ENCODE results near the gene CXCL9. TPM values are rescaled to one million over a fixed set of nuclear protein-coding genes. Genes with fewer than 3 reads are reported as not detected.
"Not testable (repeated sequence)": the region's sequence is repeated elsewhere in the genome, so short reads cannot be mapped to it uniquely, and the experiment has no call there.

Gene CXCL9
- polyA plus RNA-seq (2013, experiment 1 of 2; ENCODE audit: insufficient read length) = not detected
- polyA plus RNA-seq (2013, experiment 2 of 2; ENCODE audit: insufficient read length) = not detected

DNA sequence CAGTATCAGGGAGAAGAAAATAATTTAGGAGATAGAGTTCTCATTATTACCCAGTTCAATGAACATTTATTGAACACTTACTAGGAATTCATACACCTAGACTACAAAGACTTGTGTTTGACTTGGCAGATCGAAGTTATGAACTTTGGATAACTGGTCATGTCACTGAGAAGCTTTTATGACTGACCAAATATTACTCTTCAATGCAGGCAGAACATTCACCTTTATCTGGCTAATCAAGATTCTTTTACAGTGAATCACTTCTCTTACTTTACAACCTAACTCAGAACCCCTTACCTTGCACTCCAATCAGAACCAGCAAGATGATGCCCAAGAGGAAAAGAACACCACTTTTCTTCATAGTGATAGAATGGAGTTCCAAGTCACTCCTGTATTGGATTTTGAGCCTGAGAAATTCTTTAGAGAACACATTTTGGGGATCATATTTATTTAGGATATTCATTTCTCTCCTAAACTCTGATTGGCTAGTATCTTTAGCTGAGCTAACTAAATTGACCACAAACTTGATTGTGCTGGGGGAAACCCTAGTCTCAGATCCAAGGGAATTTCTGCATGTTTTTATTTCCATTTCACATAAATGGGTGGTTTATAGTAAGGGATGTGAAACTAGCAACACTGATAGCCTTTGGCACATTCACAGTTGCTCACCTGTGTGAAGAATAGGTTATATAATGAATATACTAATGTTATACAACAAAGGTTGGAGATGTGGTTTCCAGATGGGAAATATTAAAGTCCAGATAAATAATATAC lies at the start of gene CXCL9:
CXCL9 (minus strand) TSS at position 421 of the 774 bp plus-strand sequence; CDS start at position 361, 60 bp downstream.
- no peak for DNase-seq

DNA sequence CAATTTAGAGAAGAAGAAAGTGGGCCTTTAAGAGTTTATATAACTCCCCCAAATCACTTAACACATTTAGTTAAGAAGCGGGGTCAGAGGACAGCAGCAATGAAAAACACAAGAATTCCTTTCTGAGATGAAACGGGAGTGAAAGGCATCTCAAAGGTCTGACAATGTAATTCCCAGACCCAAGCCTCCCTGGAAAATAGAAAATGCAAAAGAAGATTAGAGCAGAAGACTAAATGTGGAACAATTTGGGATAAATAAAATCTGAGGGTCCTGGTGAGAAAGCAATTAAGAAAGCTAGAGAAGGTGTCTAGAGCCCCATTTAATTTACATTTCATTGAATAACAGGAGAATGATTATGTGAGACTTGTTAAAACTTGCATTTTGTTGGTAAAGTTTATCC lies 48.1 kb upstream of the CXCL9 start:
- DNase-seq = no peak

DNA sequence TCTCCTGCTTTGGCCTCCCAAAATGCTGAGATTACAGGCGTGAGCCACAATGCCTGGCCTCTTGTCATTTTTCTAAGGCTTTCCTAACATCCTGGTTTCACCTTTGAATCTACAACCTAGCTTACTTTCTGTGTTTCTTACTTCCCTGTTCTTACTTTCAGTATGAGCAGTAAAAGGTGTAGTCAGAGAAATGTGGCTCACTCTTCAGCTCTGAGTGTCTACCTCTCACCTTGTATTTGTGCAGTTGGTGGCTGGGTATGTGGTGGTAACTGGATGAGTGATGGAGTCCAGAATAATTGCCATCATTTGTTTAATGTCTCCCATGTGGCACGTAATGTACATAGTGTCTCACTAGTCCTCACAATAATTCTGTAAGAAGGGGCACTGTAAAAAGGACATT lies 47.7 kb upstream of the CXCL9 start:
- no peak for DNase-seq

DNA sequence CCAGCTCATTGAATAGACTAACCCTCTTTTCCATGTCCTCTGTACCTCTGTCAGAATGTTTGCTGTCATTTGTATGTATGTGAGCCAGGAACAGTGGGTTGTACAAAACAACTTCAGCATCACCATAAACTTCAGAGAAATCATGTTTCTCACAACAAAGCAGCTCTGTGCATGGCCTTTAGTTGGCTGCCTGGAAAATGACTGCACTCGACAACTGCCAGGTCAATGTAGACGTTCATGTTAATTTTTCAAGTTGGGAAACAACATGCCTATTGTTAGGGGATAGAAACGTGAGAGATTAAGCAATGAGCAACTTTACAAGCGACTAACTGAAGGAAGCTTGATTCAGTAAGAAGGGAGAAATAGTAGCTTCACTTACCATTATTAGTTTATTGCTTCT lies 46.4 kb upstream of the CXCL9 start:
- DNase-seq = no peak

DNA sequence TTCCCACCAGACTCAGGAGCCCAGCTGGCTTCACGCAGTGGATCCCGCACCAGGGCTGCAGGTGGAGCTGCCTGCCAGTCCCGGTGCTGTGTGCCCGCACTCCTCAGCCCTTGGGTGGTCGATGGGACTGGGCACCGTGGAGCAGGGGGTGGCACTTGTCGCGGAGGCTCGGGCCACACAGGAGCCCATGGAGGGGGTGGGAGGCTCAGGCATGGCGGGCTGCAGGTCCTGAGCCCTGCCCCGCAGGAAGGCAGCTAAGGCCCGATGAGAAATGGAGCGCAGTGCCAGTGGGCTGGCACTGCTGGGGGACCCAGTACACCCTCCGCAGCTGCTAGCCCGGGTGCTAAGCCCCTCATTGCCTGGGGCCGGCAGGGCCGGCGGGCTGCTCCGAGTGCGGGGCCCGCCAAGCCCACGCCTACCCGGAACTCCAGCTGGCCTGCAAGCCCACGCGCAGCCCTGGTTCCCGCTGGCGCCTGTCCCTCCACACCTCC lies 43.3 kb upstream of the CXCL9 start:
- not testable (repeated sequence) for DNase-seq

DNA sequence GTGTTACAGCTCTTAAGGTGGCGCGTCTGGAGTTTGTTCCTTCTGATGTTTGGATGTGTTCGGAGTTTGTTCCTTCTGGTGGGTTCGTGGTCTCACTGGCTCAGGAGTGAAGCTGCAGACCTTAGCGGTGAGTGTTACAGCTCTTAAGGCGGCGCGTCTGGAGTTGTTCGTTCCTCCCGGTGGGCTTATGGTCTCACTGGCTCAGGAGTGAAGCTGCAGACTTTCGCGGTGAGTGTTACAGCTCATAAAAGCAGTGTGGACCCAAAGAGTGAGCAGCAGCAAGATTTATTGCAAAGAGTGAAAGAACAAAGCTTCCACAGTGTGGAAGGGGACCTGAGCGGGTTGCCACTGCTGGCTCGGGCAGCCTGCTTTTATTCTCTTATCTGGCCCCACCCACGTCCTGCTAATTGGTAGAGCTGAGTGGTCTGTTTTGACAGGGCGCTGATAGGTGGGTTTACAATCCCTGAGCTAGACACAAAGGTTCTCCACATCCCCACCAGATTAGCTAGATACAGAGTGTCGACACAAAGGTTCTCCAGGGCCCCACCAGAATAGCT lies 42.6 kb upstream of the CXCL9 start:
- not testable (repeated sequence) for DNase-seq

DNA sequence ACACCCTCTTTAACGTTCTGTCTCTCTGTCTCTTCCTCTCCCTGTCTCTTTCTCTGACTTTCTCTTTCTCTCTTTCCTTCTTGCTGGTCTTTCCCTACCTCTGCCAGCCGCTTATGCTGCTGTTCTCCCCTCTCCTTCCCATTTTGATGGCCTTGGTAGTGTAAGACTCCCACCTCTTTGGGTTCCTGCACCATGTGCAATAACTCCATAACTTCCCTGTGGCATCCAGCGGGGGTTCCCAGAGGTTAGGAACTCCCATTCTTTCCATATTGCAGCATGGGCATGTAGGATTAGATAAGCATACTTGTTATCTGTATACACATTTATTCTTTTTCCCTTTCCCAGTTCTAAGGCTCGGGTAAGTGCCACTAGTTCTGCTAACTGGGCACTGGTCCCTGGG lies 37.4 kb upstream of the CXCL9 start:
- DNase-seq = not testable (repeated sequence)

DNA sequence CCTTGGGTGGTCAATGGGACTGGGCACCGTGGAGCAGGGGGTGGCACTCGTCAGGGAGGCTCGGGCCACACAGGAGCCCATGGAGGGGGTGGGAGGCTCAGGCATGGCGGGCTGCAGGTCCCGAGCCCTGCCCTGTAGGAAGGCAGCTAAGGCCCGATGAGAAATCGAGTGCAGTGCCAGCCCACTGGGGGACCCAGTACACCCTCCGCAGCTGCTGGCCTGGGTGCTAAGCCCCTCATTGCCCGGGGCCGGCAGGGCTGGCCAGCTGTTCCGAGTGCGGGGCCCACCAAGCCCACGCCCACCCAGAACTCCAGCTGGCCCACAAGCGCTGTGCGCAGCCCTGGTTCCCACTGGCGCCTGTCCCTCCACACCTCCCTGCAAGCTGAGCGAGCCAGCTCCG lies 36.0 kb upstream of the CXCL9 start:
- not testable (repeated sequence) for DNase-seq

DNA sequence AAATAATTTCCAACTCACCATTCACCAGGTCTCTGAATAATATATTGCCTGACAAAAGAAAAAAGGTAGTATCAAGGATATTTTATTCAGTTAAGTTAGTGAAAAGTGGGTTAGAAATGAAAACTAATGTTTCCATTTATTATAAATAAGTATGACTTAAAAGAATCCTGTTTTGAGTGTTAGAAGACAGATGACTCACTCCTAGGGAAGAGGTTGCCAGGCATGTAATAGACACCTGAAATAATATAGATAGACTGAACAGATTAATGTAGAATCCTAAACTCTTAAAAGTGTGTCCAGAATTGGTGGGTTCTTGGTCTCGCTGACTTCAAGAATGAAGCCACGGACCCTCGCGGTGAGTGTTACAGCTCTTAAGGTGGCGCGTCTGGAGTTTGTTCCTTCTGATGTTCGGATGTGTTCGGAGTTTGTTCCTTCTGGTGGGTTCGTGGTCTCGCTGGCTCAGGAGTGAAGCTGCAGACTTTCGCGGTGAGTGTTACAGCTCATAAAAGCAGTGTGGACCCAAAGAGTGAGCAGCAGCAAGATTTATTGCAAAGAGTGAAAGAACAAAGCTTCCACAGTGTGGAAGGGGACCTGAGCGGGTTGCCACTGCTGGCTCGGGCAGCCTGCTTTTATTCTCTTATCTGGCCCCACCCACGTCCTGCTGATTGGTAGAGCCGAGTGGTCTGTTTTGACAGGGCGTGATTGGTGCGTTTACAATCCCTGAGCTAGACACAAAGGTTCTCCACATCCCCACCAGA lies 35.1 kb upstream of the CXCL9 start:
- not testable (repeated sequence) for DNase-seq

DNA sequence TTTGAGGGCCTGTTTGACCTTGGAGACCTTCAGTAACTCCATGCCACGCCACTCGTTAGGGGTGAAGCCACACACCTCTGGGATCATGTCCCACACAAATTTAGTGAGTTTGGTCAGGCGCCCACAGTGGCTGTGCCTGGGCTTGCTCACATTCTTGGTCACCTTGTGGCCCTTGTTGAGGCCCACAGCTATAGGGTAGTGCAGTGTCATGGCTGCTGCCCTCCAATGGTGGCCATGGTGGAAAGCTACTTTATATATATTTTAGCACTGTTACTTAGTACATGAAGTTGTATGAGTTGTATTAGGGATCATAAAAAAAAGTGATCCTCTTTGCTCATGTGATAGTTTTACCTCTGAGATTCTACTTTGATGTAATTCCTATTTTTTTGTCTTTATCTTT lies 29.5 kb upstream of the CXCL9 start:
- no peak for DNase-seq

DNA sequence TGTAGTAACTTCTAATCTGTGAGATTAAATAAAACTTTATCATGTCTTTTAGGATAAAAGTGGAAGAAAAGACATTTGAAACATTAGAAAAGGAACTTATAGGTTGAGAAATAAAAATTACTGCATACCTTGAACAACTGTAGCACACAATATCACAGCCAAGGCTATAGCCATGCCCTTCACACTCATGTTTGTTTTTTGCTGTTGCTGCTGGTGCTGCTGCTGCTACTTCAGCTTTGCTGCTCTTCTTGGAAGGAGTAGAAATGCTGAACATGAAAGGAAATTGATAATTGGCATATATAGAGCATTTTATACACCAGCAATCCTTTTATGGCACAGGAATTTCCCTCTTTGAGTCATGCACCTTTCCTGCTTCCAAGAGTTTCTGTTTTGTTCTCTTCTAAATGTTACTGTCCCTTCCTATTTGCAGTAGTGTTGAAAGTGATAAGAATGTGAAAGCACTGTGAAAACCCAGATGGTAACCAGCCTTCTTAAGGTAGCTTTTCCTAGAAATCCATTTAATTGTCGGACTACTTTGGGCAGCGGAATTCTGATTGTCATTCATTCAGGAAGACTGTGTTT lies 28.6 kb upstream of the CXCL9 start, which contains the start of gene CXCL11:
CXCL11 (minus strand) TSS at position 272 of the 582 bp plus-strand sequence; CDS start at position 189, 83 bp downstream.
- DNase-seq = no peak

DNA sequence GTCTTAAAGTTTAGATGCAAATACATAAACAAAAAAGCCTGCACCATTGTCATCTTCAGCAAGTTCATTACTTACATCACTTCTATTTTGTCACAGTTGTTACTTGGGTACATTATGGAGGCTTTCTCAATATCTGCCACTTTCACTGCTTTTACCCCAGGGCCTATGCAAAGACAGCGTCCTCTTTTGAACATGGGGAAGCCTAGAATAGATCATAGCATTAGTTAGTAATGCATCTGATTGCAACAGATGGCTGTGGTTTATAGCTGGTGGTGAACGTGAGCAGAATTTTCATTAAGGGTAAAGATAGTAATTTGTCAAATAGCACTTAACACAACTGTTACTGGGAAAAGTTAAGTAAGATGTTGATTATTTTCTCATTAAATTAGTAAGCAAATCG lies 27.8 kb upstream of the CXCL9 start:
- DNase-seq = no peak

DNA sequence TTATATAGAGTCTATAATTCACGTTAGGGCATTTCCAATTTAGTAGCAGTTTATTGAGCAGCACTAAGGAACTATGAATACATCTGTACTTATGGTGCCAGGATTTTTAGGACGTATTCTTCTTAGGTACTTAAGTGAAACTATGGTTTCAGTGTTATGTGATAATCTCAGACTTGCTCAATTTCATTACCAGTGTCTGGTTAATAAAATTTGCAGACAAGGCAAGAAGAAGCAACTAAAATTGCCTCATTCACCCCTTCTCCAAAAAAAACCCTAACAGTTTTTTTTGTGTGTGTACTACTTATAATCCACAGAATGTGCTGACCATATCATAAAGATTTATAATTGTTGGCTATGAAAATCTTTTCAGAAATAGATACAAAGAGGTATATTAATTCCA lies 22.0 kb upstream of the CXCL9 start:
- DNase-seq = no peak

DNA sequence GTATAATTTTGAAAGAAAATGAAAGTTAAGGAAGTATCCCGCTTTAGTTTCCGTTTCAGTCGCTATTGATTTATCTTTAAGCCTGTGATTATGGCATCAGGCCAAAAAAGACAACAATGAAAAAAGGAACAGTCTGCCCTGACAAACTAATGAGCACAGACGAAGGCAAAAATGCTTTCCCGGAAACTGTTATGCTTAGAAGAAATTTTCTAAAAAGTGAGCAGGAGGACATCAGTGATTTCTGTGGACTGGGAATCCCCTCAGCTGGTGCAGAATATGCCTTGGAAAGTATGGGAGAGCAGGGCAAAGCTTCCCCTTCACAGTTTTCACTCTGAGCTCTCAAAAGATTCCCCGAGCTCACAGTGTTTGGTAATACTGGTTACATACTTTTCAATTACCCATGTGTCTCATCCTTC lies 21.0 kb upstream of the CXCL9 start:
- DNase-seq = no peak

DNA sequence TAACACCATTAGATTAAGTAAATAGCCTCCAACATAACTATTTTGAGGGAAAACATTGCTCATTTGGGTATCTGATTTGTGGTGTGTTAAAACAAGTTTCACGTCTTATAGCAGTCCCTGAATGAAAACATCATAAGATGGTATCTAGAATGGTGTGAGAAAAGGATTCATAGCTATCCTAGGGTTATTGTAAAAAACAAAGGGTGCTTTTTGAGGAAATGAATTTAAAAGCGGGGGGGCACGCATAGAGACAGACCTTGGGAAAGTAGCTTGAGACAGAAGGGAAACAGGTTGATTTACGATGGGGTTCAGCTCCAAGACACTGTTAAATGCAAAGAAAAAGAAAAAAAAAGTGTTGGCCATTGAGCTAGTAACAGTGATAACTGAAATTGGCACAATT lies 16.8 kb upstream of the CXCL9 start:
- no peak for DNase-seq

DNA sequence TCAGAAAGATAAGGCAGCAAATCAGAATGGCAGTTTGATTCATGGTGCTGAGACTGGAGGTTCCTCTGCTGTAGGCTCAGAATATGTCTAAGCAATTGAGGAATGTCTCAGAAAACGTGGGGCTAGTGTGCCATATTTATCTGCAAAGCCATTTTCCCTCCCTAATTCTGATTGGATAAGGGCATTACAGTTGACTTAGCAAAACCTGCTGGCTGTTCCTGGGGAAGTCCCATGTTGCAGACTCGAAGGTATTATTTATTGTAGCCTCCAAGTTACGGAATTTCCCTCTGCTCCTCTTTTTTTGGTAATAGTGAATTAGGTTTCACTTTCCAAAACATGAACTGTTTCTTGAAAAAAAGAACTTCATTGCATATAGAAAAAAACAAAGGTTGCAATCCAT lies 16.1 kb upstream of the CXCL9 start, which contains the start of gene CXCL10:
CXCL10 (minus strand) TSS at position 109 of the 400 bp plus-strand sequence; CDS start at position 43, 66 bp downstream.
- DNase-seq = no peak

DNA sequence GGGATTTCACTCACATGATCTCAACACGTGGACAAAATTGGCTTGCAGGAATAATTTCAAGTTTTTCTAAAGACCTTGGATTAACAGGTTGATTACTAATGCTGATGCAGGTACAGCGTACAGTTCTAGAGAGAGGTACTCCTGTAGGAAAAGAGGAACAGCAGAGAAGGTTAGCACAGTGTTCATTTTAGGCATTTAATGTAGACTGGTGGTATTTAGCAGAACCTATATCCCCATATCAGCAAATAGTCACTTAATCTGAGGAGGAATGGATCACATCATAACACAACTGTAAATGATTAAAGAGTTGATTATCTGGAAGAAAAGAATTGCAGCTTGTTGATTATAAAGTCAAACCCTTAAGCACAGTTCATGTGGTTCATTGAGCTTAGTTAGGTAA lies 15.4 kb upstream of the CXCL9 start:
- no peak for DNase-seq

DNA sequence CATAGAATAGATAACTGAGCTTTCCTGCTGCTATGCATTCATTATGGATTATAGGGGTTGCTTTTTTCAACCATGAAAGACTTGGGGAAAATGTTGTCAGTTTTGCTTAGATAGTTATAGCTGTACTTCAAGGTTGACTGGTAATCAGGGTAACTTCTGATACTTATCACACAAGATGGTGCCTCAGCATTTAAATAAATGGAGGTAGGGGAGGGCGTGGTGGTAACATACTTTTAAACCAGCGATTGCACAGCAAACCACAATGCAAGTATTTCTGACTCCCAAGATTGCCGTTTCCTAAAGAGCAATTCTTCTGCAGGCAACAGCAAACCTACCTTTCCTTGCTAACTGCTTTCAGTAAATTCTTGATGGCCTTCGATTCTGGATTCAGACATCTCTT lies 14.7 kb upstream of the CXCL9 start:
- DNase-seq = no peak

DNA sequence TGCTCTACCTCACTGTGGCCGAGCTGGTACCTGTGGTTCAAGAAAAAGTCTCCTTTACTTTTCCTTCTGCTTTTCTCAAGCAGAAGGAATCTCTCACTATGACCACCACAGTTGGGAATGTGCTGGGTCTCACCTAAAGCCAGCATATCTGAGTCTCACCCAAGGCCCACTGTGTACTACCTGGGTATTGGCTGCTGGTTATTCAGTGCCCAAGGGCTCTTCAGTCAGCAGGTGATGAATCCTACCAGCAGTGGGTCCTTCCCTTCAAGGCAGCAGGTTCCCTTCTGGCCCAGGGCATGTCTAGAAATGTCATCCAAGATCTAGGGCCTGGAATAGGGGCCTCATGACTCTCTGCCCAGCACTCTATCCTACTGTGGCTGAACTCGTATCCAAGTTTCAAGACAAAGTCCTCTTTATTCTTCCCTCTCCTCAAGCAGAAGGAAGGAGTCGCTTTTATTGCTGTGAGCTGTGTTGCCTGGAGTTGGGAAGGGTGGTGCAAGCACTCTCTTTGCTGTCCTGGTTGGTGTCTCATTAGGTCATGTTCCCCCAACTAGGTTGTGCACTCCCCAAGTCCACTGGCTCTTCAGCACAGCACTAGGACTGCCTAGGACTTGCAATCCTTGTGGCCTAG lies 9.9 kb upstream of the CXCL9 start:
- no peak for DNase-seq

DNA sequence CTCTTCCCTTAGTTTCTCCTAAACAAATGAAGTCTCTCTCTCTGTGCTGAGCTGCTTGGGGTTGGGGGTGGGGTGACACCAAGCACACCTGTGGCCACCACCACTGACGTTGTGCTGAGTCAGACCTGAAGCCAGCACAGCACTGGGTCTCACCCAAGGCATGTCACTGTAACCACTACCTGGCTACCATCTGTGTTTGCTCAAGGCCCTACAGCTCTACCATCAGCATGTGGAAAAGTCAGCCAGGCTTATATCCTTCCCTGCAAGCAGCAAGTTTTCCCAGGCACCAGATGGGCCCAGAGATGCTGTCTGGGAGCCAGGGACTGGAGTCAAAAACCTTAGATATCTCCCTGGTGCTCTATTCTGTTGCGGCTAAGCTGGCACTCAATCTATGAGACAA lies 9.1 kb upstream of the CXCL9 start:
- DNase-seq = no peak

DNA sequence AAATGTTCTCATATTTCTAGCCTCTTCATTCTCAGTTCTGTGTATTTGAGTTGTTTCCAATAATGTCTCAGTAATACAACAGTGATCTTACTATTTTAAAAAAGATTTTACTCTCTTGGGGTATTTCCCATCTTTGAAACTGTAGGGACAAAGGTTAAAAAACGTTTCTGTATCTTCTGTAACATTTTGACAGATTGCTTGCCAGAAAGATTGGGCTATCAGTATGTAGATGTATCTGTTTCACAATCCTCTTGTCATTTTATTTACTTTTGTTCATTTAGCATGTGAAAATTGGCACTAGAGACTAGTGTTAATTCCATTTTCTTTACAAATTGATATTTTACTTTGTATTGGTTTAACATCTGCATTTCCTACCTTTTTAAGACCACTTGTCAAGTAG lies 6.2 kb upstream of the CXCL9 start:
- DNase-seq = no peak

DNA sequence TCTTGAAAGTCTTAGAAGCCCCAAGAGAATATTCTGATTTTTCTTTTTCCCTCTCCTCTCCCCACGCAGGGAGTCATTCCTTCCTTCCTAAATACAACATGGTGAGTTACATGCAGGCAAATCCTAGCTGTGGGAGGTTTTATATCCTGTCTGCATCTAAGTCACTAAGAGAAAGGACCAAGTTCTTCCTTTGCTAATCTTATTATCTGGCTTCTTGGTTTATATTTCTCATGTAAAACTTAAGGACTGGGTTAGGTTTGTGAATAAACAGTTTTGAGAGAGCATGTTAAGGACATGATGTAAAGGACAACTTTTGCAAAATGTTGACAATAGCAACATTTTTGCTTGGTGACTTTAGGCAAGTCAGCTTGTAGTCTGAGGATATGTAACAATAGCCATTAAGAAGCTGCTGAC lies 5.1 kb upstream of the CXCL9 start:
- DNase-seq = peak; percentile 38
